GM12878 (cell line): ENCODE measurements around the gene MAGI1. TPM values are rescaled to one million over a fixed set of nuclear protein-coding genes. Genes with fewer than 3 reads are reported as not detected.

Experiments
- ATAC-seq: fragments of 200-7000 bp; cut with Tn5 transposase; 3 replicates; pipeline ENCODE4 v1.9.1; 2020; ENCODE audit warnings: mild to moderate bottlenecking, moderate library complexity
- BruUV-seq: library from RNA; stranded (reverse); fragments of 400-500 nt; replicated peaks from 2 replicates; lab custom pipeline; 2021; lab: Mats Ljungman, UMichigan
- CTCF ChIA-PET: fragments of 300-600 bp; sonication (Branson Sonifier 250); formaldehyde crosslinking; extraction: SDS; loops from one replicate; lab custom pipeline; 2021; ENCODE audit warnings: inconsistent platforms; lab: Yijun Ruan, JAX
- POLR2A ChIA-PET: fragments of 350-600 bp; formaldehyde crosslinking; extraction: SDS; loops from one replicate; lab custom pipeline; 2021; ENCODE audit warnings: inconsistent platforms; lab: Charles Lee
- RAD21 ChIA-PET: fragments of 300-600 bp; sonication (Branson Sonifier 250); formaldehyde crosslinking; loops from one replicate; lab custom pipeline; 2023; ENCODE audit warnings: antibody characterized with exemption; ENCODE audit not compliant: unreplicated experiment; lab: Charles Lee
- SMC1A ChIA-PET: fragments of 300-600 bp; sonication (Branson Sonifier 250); formaldehyde crosslinking; loops from one replicate; lab custom pipeline; 2023; ENCODE audit not compliant: unreplicated experiment, uncharacterized antibody; lab: Charles Lee
- DNase-seq: peaks from one replicate; pipeline ENCODE4 v3.0.0-alpha.2; 2011; ENCODE audit warnings: low read depth, low spot score
- FAIRE-seq: peaks from 3 replicates; lab custom pipeline; 2011; peaks lifted over from hg19 to GRCh38; lab: Jason Lieb, UNC
- H2AFZ ChIP-seq: 2 replicates; pipeline ENCODE4 v1.6.0; 2011; ENCODE audit warnings: low read depth, low read length, control low read depth; ENCODE audit not compliant: control insufficient read depth
- H3K27ac ChIP-seq: 2 replicates; pipeline ENCODE4 v1.5.1; 2011; ENCODE audit warnings: control low read depth; ENCODE audit not compliant: control insufficient read depth, insufficient read depth
- H3K27me3 ChIP-seq, 2 experiments: replicated peaks in 1 of 2; 2 replicates each; pipeline versions ENCODE4 v1.6.0 to v1.6.1; 2011; ENCODE audit warnings: low read length in 1 of 2; ENCODE audit not compliant: control insufficient read depth in 2 of 2, insufficient read depth in 2 of 2
- H3K36me3 ChIP-seq, 2 experiments: 2 replicates each; pipeline ENCODE4 v1.5.1; 2011; ENCODE audit warnings: low read length in 1 of 2; ENCODE audit not compliant: control insufficient read depth in 2 of 2, insufficient read depth in 2 of 2
- H3K4me1 ChIP-seq: 2 replicates; pipeline ENCODE4 v1.6.1; 2011; ENCODE audit warnings: mild to moderate bottlenecking, low read length, moderate library complexity, mixed read lengths; ENCODE audit not compliant: control insufficient read depth, insufficient read depth
- H3K4me2 ChIP-seq: 2 replicates; pipeline ENCODE4 v1.6.0; 2011; ENCODE audit warnings: control low read depth; ENCODE audit not compliant: control insufficient read depth, insufficient read depth
- H3K4me3 ChIP-seq: fragments of 200-600 bp; sonication (generic); 2 replicates; pipeline ENCODE4 v1.5.1; 2016
- H3K79me2 ChIP-seq: 2 replicates; pipeline ENCODE4 v1.6.0; 2011; ENCODE audit warnings: low read length; ENCODE audit not compliant: control insufficient read depth, insufficient read depth
- H3K9ac ChIP-seq: 2 replicates; pipeline ENCODE4 v1.8.0; 2011; ENCODE audit warnings: low read length, control low read depth, mixed read lengths; ENCODE audit not compliant: control insufficient read depth, insufficient read depth
- H3K9me3 ChIP-seq: replicated peaks from 3 replicates; pipeline ENCODE4 v1.5.1; 2011; ENCODE audit warnings: mild to moderate bottlenecking, low read length; ENCODE audit not compliant: control insufficient read depth, insufficient read depth
- H4K20me1 ChIP-seq: 2 replicates; pipeline ENCODE4 v1.6.0; 2011; ENCODE audit not compliant: control insufficient read depth, insufficient read depth
- DPF2 ChIP-seq: fragments of 450-650 bp; IDR thresholded peaks from 2 replicates; pipeline ENCODE4 v1.6.1; 2017; ENCODE audit warnings: mild to moderate bottlenecking
- E4F1 ChIP-seq: fragments of 450-650 bp; IDR thresholded peaks from 2 replicates; pipeline ENCODE4 v1.6.1; 2018; ENCODE audit warnings: borderline replicate concordance, mild to moderate bottlenecking; ENCODE audit not compliant: partially characterized antibody
- MEF2A ChIP-seq: IDR thresholded peaks from 2 replicates; pipeline ENCODE4 v1.6.1; 2011; ENCODE audit warnings: low read depth, mild to moderate bottlenecking, low read length, moderate library complexity; ENCODE audit not compliant: insufficient read depth
- NR2F1 ChIP-seq: fragments of 450-650 bp; conservative IDR thresholded peaks from 2 replicates; pipeline ENCODE4 v1.6.1; 2017; ENCODE audit warnings: mild to moderate bottlenecking
- RUNX3 ChIP-seq: IDR thresholded peaks from 2 replicates; pipeline ENCODE4 v1.6.1; 2012; ENCODE audit warnings: low read length, inconsistent platforms
- SIN3A ChIP-seq: IDR thresholded peaks from 2 replicates; pipeline ENCODE4 v1.6.1; 2012; ENCODE audit warnings: low read depth, low read length, improper control_type of control experiment
- SP1 ChIP-seq: IDR thresholded peaks from one replicate; pipeline ENCODE4 v1.6.1; 2011; ENCODE audit warnings: low read depth, low read length
- ZBED1 ChIP-seq: IDR thresholded peaks from 2 replicates; pipeline ENCODE4 v1.6.1; 2016; ENCODE audit warnings: borderline replicate concordance
- ZZZ3 ChIP-seq: IDR thresholded peaks from 2 replicates; pipeline ENCODE4 v1.6.1; 2011; ENCODE audit warnings: low read depth; ENCODE audit not compliant: control insufficient read depth, insufficient read length
- WGBS: methylation state at CpG from one replicate; pipeline ENCODE4 v1.1.6; 2016; ENCODE audit warnings: low lambda C conversion rate; ENCODE audit not compliant: insufficient replicate concordance, insufficient coverage; ENCODE audit errors: missing lambda C conversion rate; 5-methylcytosine and 5-hydroxymethylcytosine counted together
- in situ Hi-C: fragments of 300-500 bp; cut with MboI; formaldehyde crosslinking; loops from 9 replicates; pipeline ENCODE4 v1.14.3; 2018; ENCODE audit warnings: mixed read lengths
- intact Hi-C: fragments of 100-400 bp; cut with micrococcal nuclease; formaldehyde crosslinking; loops from one replicate; pipeline ENCODE4 v1.14.2; 2022; ENCODE audit not compliant: unreplicated experiment
- polyA plus RNA-seq, 11 experiments: library from polyadenylated mRNA; depleted of rRNA in 4 of 11; unstranded in 6 of 11; stranded (reverse) in 5 of 11; fragments of >200 nt; fragmentation: Nextera tagmentation in 4 of 11; fragmentation: Illumina TruSeq in 1 of 11; extraction: Ambion mirVana in 4 of 11; extraction: Trizol in 1 of 11; gene quantifications; 1 replicate in 1 of 11; 2 replicates in 10 of 11; pipeline versions ENCODE4 v1.2.1 to v1.2.3, GENCODE V29; 2011 to 2016; ENCODE audit warnings: inconsistent platforms in 2 of 11, missing spikeins in 2 of 11, low read depth in 1 of 11
- total RNA-seq, 4 experiments: library from RNA; depleted of rRNA in 3 of 4; stranded (reverse); fragments of >200 nt in 3 of 4; fragmentation: Illumina TruSeq in 1 of 4; extraction: Trizol in 1 of 4; gene quantifications; 2 replicates each; pipeline versions ENCODE4 v1.2.1 to v1.2.3, GENCODE V29; 2013 to 2021
- TF ChIP-seq, protein P1 (sequence below): fragments of 450-650 bp; IDR thresholded peaks from 2 replicates; pipeline ENCODE4 v1.6.1; 2014; ENCODE audit warnings: mild to moderate bottlenecking

The MAGI1 gene
- total and polyA plus RNA-seq, 10 of the 15 experiments (the other 5 are each of a cell fraction or from before 2014, with no cell fraction given): 0.02 to 3.3 (median 0.29) TPM; not detected in 1

GRCh38 chr3:65400899-65401298 lies 637.8 kb downstream of the MAGI1 start:
- H3K27ac ChIP-seq: no peak overlapping the region
- ChIA-PET SMC1A (no interaction called here), CTCF (no interaction called here), RAD21 (no interaction called here), POLR2A (no interaction called here)
- TF ChIP-seq, protein P1, sequence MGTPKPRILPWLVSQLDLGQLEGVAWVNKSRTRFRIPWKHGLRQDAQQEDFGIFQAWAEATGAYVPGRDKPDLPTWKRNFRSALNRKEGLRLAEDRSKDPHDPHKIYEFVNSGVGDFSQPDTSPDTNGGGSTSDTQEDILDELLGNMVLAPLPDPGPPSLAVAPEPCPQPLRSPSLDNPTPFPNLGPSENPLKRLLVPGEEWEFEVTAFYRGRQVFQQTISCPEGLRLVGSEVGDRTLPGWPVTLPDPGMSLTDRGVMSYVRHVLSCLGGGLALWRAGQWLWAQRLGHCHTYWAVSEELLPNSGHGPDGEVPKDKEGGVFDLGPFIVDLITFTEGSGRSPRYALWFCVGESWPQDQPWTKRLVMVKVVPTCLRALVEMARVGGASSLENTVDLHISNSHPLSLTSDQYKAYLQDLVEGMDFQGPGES: no peak
- TF ChIP-seq MEF2A (no peak), RUNX3 (no peak), SIN3A (no peak), ZZZ3 (no peak), SP1 (no peak), ZBED1 (no peak), DPF2 (no peak)
- H3K4me1 ChIP-seq: no peaks in the 10 kb centered on the region
- H4K20me1 ChIP-seq: no peaks in the 10 kb centered on the region
- in situ Hi-C loops: no loop called here
- no TSS peak for BruUV-seq
- H3K9me3 ChIP-seq: no peaks in the 10 kb centered on the region
- no peaks in the 10 kb centered on the region for H3K79me2 ChIP-seq
- no peak for ATAC-seq
- FAIRE-seq: no peak
- no peak overlapping the region for H3K9ac ChIP-seq
- H3K4me3 ChIP-seq: no peak overlapping the region
- no peak overlapping the region for H3K4me2 ChIP-seq
- no peaks in the 10 kb centered on the region for H3K36me3 ChIP-seq
- H2AFZ ChIP-seq: no peak overlapping the region
- DNase-seq: no peak
- WGBS: 12% methylated on average over 5 of the region's 5 CpGs
- intact Hi-C loops: no loop called here
- H3K27me3 ChIP-seq: no peaks in the 10 kb centered on the region

DNA sequence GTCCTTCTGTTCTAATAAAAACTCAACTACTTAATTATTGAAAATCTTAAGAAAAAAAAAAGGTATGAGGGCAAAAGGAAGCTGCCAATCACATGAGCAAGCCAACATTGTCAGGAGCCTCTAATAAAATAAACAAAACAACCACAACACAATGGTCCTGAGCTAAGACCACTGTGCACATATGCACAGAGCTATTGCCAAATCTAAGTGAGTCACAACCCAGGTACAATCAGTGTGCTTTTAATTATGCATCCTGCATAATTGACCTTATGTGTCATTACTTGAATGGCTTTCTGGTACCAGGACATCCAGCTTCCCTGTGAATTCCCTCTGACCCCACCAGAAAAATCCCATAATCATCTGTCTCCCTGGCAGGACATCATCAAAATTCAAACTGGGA lies 639.8 kb downstream of the MAGI1 start:
- CTCF ChIA-PET: no interaction called here
- no peaks in the 10 kb centered on the region for H3K4me1 ChIP-seq
- H3K4me2 ChIP-seq: no peak overlapping the region
- POLR2A ChIA-PET: no interaction called here
- H3K4me3 ChIP-seq: no peak overlapping the region
- H3K36me3 ChIP-seq: no peaks in the 10 kb centered on the region
- intact Hi-C loops (no loop called here), in situ Hi-C loops (no loop called here)
- H3K79me2 ChIP-seq: no peaks in the 10 kb centered on the region
- ATAC-seq (no peak), FAIRE-seq (no peak), DNase-seq (no peak)
- no peaks in the 10 kb centered on the region for H3K27me3 ChIP-seq
- no peak for TF ChIP-seq NR2F1
- TF ChIP-seq E4F1: no peak
- no peaks in the 10 kb centered on the region for H4K20me1 ChIP-seq
- no peak overlapping the region for H3K9ac ChIP-seq
- SMC1A ChIA-PET: no interaction called here
- no peak overlapping the region for H3K27ac ChIP-seq
- no peak overlapping the region for H2AFZ ChIP-seq
- RAD21 ChIA-PET: no interaction called here
- no TSS peak for BruUV-seq
- H3K9me3 ChIP-seq: no peaks in the 10 kb centered on the region
